CD4-positive, CD25-positive, alpha-beta regulatory T cell (primary cell): Measurements from ENCODE around the gene LRP2. TPM values are rescaled to one million over a fixed set of nuclear protein-coding genes. Genes with fewer than 3 reads are reported as not detected.
A peak's percentile ranks its signal among the peaks of the same experiment; 100 is the strongest.

Experiments used
- ATAC-seq, 2 donors: fragments of 150-1000 bp; cut with Tn5 transposase; one replicate each; pipeline ENCODE4 v1.10.0; 2021; ENCODE audit warnings: low read depth in 2 of 2, moderate number of reproducible peaks in 2 of 2, moderate library complexity in 1 of 2
- DNase-seq, 3 donors: peaks; one replicate each; pipeline versions ENCODE4 v3.0.0 to v3.0.0-alpha.2; 2012 to 2022; ENCODE audit warnings: mixed read lengths in 1 of 3
- H3K27ac ChIP-seq: one replicate; pipeline ENCODE4 v1.7.0; 2013; ENCODE audit warnings: mild to moderate bottlenecking, low read length; ENCODE audit not compliant: insufficient read depth, poor library complexity, severe bottlenecking
- H3K27me3 ChIP-seq: one replicate; pipeline ENCODE4 v1.7.0; 2013; ENCODE audit warnings: low read length; ENCODE audit not compliant: control insufficient read depth, insufficient read depth
- H3K36me3 ChIP-seq: one replicate; pipeline ENCODE4 v1.7.0; 2013; ENCODE audit warnings: mild to moderate bottlenecking, low read length, moderate library complexity; ENCODE audit not compliant: control insufficient read depth, insufficient read depth
- H3K4me1 ChIP-seq: 2 replicates; pipeline ENCODE4 v1.7.0; 2013; ENCODE audit warnings: mild to moderate bottlenecking, low read length; ENCODE audit not compliant: insufficient read depth, control insufficient read depth, poor library complexity, severe bottlenecking
- H3K4me3 ChIP-seq: one replicate; pipeline ENCODE4 v1.7.0; 2013; ENCODE audit warnings: low read depth, mild to moderate bottlenecking, low read length, moderate library complexity
- H3K9me3 ChIP-seq, 2 experiments: 1 replicate in 1 of 2; 2 replicates in 1 of 2; pipeline ENCODE4 v1.7.0; 2013; ENCODE audit warnings: low read length in 2 of 2, mild to moderate bottlenecking in 1 of 2, moderate library complexity in 1 of 2; ENCODE audit not compliant: control insufficient read depth in 2 of 2
- H3K27ac Mint-ChIP-seq, 3 donors: one replicate each; pipeline ENCODE4 v1.8.0; 2020 to 2022; ENCODE audit warnings: mild to moderate bottlenecking in 3 of 3, mixed read lengths in 3 of 3, moderate library complexity in 2 of 3
- H3K27me3 Mint-ChIP-seq: one replicate; pipeline ENCODE4 v1.8.0; 2022; ENCODE audit warnings: mild to moderate bottlenecking, mixed read lengths
- H3K36me3 Mint-ChIP-seq: one replicate; pipeline ENCODE4 v1.8.0; 2020; ENCODE audit warnings: mixed read lengths
- H3K4me1 Mint-ChIP-seq, 4 donors: one replicate each; pipeline ENCODE4 v1.8.0; 2020 to 2022; ENCODE audit warnings: mixed read lengths in 4 of 4, mild to moderate bottlenecking in 1 of 4
- H3K4me3 Mint-ChIP-seq, 4 donors: one replicate each; pipeline ENCODE4 v1.8.0; 2020 to 2022; ENCODE audit warnings: mild to moderate bottlenecking in 4 of 4, mixed read lengths in 4 of 4, moderate library complexity in 3 of 4
- H3K9me3 Mint-ChIP-seq, 7 donors: one replicate each; pipeline ENCODE4 v1.8.0; 2020 to 2022; ENCODE audit warnings: mixed read lengths in 7 of 7, mild to moderate bottlenecking in 3 of 7, moderate library complexity in 2 of 7
- polyA plus RNA-seq, 4 donors: library from polyadenylated mRNA; unstranded; fragments of 300-500 nt; fragmentation: Illumina TruSeq; gene quantifications; one replicate each; pipeline ENCODE4 v1.2.3, GENCODE V29; 2021
- total RNA-seq: library from RNA; stranded (reverse); gene quantifications from one replicate; pipeline ENCODE4 v1.2.3, GENCODE V29; 2022

LRP2 gene
- total and polyA plus RNA-seq, 5 donors from 2014 or later = not detected

DNA sequence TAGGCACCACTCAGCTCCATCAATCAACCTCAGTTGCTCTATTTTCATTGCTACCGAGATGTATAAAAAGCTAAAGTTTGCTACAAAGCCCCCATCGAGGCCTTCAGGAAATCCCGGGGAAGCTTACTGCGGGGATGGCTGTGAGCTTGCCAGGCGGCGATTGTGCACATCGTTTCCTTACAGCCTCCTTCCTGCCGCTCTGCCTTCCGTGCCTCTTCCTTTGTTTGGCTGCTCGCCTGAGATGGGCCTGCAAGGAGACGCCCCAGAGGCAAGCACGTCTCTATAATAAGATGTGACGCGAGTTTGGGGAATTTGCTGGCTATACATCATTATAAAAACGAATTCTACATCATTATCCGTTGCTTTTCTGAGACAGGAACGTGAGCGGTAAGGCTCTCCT is 251.4 kb downstream of the LRP2 start:
- peaks cover 0 to 31% (median 15%) of the 10 kb centered on the region in 4 donors for H3K4me1 Mint-ChIP-seq
- Histone ChIP-seq H3K9me3 (no peaks in the 10 kb centered on the region), H3K36me3 (no peaks in the 10 kb centered on the region), H3K4me1 (peaks cover 29% of the 10 kb centered on the region), H3K27me3 (no peaks in the 10 kb centered on the region), H3K27ac (no peak overlapping the region), H3K4me3 (no peak overlapping the region)
- H3K36me3 Mint-ChIP-seq = no peaks in the 10 kb centered on the region
- no peaks in the 10 kb centered on the region for H3K27me3 Mint-ChIP-seq
- H3K9me3 Mint-ChIP-seq = peaks cover 0 to 1% (median 0%) of the 10 kb centered on the region in 7 donors
- H3K27ac Mint-ChIP-seq = no peak overlapping the region
- H3K4me3 Mint-ChIP-seq = no peak overlapping the region
- DNase-seq (no peak), ATAC-seq (no peak)

DNA sequence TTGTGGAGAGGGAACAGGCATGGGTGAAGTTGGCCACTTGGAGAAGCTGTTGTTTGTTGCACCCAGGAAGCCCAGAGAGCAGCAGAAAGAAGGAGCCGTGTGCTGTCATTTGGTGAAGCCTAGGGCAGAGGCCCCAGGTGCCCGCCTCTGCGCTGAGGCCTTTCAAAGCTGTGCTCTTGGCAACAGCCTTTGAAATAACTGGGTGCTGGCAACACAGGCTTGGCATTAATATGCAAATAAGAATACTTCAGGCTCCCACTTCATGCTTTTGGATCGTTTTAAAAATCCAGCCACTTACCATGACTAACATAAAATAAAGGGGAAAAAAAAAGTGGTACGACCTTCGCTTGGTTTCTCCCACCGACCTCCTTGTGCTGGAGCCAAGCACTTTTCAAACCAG is 251.9 kb downstream of the LRP2 start:
- ATAC-seq = no peak
- Histone ChIP-seq H3K36me3 (no peaks in the 10 kb centered on the region), H3K27me3 (no peaks in the 10 kb centered on the region), H3K9me3 (no peaks in the 10 kb centered on the region), H3K27ac (no peak overlapping the region), H3K4me3 (no peak overlapping the region), H3K4me1 (peaks cover 34% of the 10 kb centered on the region)
- no peaks in the 10 kb centered on the region for H3K36me3 Mint-ChIP-seq
- H3K27me3 Mint-ChIP-seq = no peaks in the 10 kb centered on the region
- DNase-seq = no peak
- no peak overlapping the region for H3K27ac Mint-ChIP-seq
- peaks cover 0 to 36% (median 18%) of the 10 kb centered on the region in 4 donors for H3K4me1 Mint-ChIP-seq
- H3K4me3 Mint-ChIP-seq = no peak overlapping the region
- peaks cover 0 to 1% (median 0%) of the 10 kb centered on the region in 7 donors for H3K9me3 Mint-ChIP-seq

GRCh38 chr2:169109502-169110409 is 252.6 kb downstream of the LRP2 start:
- H3K4me1 ChIP-seq = peaks cover 36% of the 10 kb centered on the region
- H3K4me3 Mint-ChIP-seq = no peak overlapping the region
- no peaks in the 10 kb centered on the region for H3K36me3 Mint-ChIP-seq
- H3K9me3 ChIP-seq = no peaks in the 10 kb centered on the region
- peak overlapping the region in 1 of 3 donors; percentile 26 for H3K27ac Mint-ChIP-seq
- ATAC-seq = peak in 1 of 2 donors; percentile 28
- H3K27ac ChIP-seq = no peak overlapping the region
- H3K27me3 ChIP-seq = no peaks in the 10 kb centered on the region
- DNase-seq = peak; percentile 26 to 67 (median 45)
- no peaks in the 10 kb centered on the region for H3K36me3 ChIP-seq
- peaks cover 0 to 39% (median 22%) of the 10 kb centered on the region in 4 donors for H3K4me1 Mint-ChIP-seq
- H3K27me3 Mint-ChIP-seq = no peaks in the 10 kb centered on the region
- peaks cover 0 to 1% (median 0%) of the 10 kb centered on the region in 7 donors for H3K9me3 Mint-ChIP-seq
- no peak overlapping the region for H3K4me3 ChIP-seq

DNA sequence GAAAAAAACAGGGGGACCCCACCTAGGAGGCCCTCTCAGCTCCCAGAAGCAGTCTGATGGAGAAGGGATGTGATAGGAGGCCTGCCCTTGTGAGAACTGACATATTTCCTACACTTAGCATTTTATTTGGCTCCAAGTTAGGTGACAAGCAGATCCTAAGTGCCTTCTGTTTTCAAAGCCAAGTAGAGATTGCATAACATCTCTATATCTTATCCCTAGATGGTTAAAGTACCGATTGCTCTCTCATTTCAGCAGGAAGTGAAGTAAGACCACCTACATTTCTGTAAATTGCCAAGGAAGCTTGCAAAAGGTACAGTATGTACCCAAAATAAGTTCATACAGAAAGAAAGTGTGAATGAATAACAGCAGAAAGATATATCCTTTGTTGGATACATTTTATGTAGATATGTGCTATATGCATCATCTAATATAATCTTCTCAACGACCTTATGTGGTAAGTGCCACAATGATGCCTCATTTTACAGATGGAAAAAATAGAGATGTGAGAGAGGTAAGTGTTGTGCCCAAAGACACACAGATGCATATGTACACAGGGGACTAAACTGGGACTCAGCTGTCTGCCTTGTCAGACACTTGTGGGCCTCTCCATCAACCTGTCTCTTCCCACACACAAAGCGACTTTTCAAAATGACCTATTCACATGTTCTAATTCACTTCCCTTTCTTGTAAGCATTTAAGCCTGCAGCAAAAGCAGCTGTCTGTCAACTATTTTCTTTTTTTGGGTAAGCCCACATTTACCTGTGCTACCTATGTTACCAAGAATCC is 254.0 kb downstream of the LRP2 start:
- ATAC-seq (no peak), DNase-seq (no peak)
- H3K4me1 ChIP-seq = peaks cover 36% of the 10 kb centered on the region
- no peaks in the 10 kb centered on the region for H3K9me3 ChIP-seq
- Mint-ChIP-seq H3K27ac (peak overlapping the region in 1 of 3 donors; percentile 69), H3K4me1 (peaks cover 0 to 42% (median 22%) of the 10 kb centered on the region in 4 donors), H3K36me3 (no peaks in the 10 kb centered on the region), H3K4me3 (no peak overlapping the region), H3K27me3 (peaks cover 2% of the 10 kb centered on the region), H3K9me3 (peaks cover 0 to 1% (median 0%) of the 10 kb centered on the region in 7 donors)
- H3K27me3 ChIP-seq = no peaks in the 10 kb centered on the region
- no peak overlapping the region for H3K4me3 ChIP-seq
- no peaks in the 10 kb centered on the region for H3K36me3 ChIP-seq
- H3K27ac ChIP-seq = peak overlapping the region; percentile 55

DNA sequence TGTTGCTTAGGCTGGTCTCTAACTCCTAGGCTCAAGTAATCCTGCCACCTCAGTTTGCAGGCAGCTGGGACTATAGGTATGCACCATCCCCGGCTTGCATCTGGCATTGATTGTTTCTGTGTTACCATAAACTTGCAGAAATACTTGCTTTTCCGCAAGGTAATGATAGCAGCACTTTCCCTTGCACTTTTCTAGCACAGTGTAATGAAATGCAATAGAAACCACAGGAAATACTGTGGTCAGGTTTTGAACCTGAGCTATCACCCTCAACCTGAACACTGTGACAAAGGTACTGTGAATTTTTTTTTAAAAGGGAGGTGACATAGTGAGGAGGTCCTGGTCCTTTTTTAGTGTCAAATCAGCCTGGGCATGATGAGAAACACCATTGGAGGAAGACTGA is 254.7 kb downstream of the LRP2 start:
- no peaks in the 10 kb centered on the region for H3K27me3 ChIP-seq
- no peaks in the 10 kb centered on the region for H3K36me3 ChIP-seq
- ATAC-seq (peak; percentile 72 to 91), DNase-seq (peak in 2 of 3 donors; percentile 53 to 74)
- Mint-ChIP-seq H3K36me3 (no peaks in the 10 kb centered on the region), H3K27ac (peak overlapping the region in 1 of 3 donors; percentile 69), H3K4me1 (peaks cover 0 to 42% (median 22%) of the 10 kb centered on the region in 4 donors), H3K27me3 (peaks cover 4% of the 10 kb centered on the region), H3K4me3 (peak overlapping the region in 1 of 4 donors; percentile 49), H3K9me3 (peaks cover 0 to 1% (median 0%) of the 10 kb centered on the region in 7 donors)
- peaks cover 36% of the 10 kb centered on the region for H3K4me1 ChIP-seq
- H3K27ac ChIP-seq = peak overlapping the region; percentile 55
- H3K4me3 ChIP-seq = peak overlapping the region; percentile 39
- H3K9me3 ChIP-seq = no peaks in the 10 kb centered on the region

DNA sequence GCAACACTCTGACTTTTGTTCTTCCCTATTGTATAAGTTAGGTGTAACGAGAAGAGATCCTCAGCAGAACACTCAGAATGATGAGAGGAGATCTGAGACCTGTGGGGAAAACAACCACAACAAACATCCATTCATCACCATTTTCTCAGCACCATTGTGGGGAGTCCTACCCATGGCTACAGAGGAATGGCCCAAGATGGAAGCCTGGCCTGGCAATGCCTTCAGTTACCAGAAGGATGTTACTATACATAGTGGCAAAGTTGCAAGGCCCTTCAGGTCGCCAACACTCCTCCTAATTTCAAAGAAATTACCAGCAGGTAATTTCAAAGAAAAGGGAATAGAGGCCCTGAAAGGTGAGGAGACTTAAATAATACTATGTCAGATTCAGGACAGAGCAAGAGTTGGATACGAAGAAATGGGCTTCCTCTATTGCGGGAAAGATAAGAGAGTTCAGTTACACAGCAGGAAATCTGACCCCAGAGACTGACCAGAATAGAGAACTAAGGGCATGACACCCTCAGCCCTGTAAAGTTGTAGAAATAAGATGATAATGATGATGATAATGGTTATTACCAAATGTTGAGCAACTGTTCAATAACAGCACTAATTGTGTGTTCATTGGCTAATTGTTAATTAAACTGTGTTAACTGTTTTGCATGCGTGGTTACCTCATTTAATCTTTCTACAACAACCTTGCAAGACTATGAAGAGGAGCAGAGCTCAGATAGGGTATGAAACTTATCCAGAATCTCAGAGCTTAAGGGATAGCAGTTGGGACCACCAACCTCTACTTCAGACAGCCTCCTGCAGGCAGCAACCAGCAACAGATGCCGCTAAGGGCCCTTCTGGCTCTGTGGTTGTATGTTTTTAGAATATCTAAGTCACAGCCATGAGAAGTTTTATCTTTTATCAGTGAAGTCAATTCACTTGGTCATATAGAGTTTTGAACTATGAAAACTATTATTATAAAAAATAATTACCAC is 255.5 kb downstream of the LRP2 start:
- DNase-seq = no peak
- Mint-ChIP-seq H3K9me3 (peaks cover 0 to 1% (median 0%) of the 10 kb centered on the region in 7 donors), H3K36me3 (no peaks in the 10 kb centered on the region), H3K27ac (peak overlapping the region in 2 of 3 donors; percentile 28 to 77), H3K27me3 (peaks cover 4% of the 10 kb centered on the region), H3K4me1 (peaks cover 0 to 42% (median 22%) of the 10 kb centered on the region in 4 donors), H3K4me3 (peak overlapping the region in 1 of 4 donors; percentile 27)
- H3K27ac ChIP-seq = peak overlapping the region; percentile 16
- H3K27me3 ChIP-seq = no peaks in the 10 kb centered on the region
- no peak for ATAC-seq
- peak overlapping the region; percentile 39 for H3K4me3 ChIP-seq
- peaks cover 36% of the 10 kb centered on the region for H3K4me1 ChIP-seq
- no peaks in the 10 kb centered on the region for H3K36me3 ChIP-seq
- H3K9me3 ChIP-seq = no peaks in the 10 kb centered on the region

DNA sequence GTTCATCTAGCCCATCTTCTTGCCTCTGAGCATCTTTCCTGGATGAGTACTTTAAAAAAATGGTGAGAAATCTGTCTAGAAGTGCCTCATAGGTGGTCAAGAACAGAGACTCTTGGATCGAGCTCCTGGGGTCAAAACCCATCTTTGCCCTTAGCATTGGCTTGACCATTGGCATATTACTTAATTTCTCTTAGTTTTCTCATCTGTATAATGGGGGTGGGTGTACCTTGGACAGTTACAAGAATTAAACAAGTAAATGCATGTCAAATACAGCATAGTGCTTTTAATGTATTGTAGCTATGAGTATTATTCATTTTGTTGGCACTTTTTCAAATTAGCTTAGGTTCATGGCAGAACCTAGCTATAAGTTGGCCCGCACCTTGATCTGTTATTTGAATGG is 256.2 kb downstream of the LRP2 start:
- ATAC-seq (no peak), DNase-seq (no peak)
- Histone ChIP-seq H3K4me3 (no peak overlapping the region), H3K36me3 (no peaks in the 10 kb centered on the region), H3K4me1 (peaks cover 36% of the 10 kb centered on the region), H3K27ac (no peak overlapping the region), H3K9me3 (no peaks in the 10 kb centered on the region), H3K27me3 (no peaks in the 10 kb centered on the region)
- Mint-ChIP-seq H3K27me3 (peaks cover 10% of the 10 kb centered on the region), H3K4me1 (peaks cover 0 to 42% (median 22%) of the 10 kb centered on the region in 4 donors), H3K27ac (peak overlapping the region in 2 of 3 donors; percentile 28 to 77), H3K36me3 (no peaks in the 10 kb centered on the region), H3K9me3 (no peaks in the 10 kb centered on the region), H3K4me3 (no peak overlapping the region)
